H1 (cell line): Measurements from ENCODE around the gene NF1. TPM values are rescaled to one million over a fixed set of nuclear protein-coding genes. Genes with fewer than 3 reads are reported as not detected.

Source experiments
- CTCF ChIA-PET: fragments of 300-600 bp; sonication (Branson Sonifier 250); formaldehyde crosslinking; loops from one replicate; lab custom pipeline; 2021; ENCODE audit not compliant: partially characterized antibody; lab: Charles Lee
- POLR2A ChIA-PET: fragments of 300-600 bp; sonication (Branson Sonifier 250); formaldehyde crosslinking; loops from one replicate; lab custom pipeline; 2021; ENCODE audit warnings: inconsistent platforms; ENCODE audit not compliant: partially characterized antibody; lab: Charles Lee
- DNase-seq, 2 experiments: peaks; one replicate each; pipeline versions ENCODE4 v3.0.0 to v3.0.0-alpha.2; 2010 to 2022; ENCODE audit warnings: low spot score in 2 of 2, low read depth in 1 of 2, mixed read lengths in 1 of 2
- FAIRE-seq: peaks from 2 replicates; lab custom pipeline; 2011; peaks lifted over from hg19 to GRCh38; lab: Jason Lieb, UNC
- H2AFZ ChIP-seq: 2 replicates; pipeline ENCODE4 v1.8.1; 2012; ENCODE audit warnings: low read length, inconsistent platforms
- H2AK5ac ChIP-seq: 2 replicates; pipeline ENCODE4 v1.6.1; 2013; ENCODE audit warnings: low read depth, low read length
- H2BK120ac ChIP-seq: replicated peaks from 2 replicates; pipeline ENCODE3; 2013; ENCODE audit warnings: low read depth, low read length, inconsistent platforms
- H2BK12ac ChIP-seq: 2 replicates; pipeline ENCODE4 v1.6.1; 2013; ENCODE audit warnings: low read depth, low read length
- H2BK15ac ChIP-seq: 2 replicates; pipeline ENCODE4 v1.6.1; 2013; ENCODE audit warnings: low read length
- H2BK20ac ChIP-seq: 2 replicates; pipeline ENCODE4 v1.6.1; 2013; ENCODE audit warnings: low read length
- H2BK5ac ChIP-seq: 2 replicates; pipeline ENCODE4 v1.6.1; 2013; ENCODE audit warnings: low read depth, low read length
- H3K14ac ChIP-seq: 2 replicates; pipeline ENCODE4 v1.6.1; 2013; ENCODE audit warnings: inconsistent platforms; ENCODE audit not compliant: insufficient read length
- H3K18ac ChIP-seq: 2 replicates; pipeline ENCODE4 v1.6.1; 2013; ENCODE audit warnings: low read length; ENCODE audit errors: extremely low read depth
- H3K23ac ChIP-seq: 2 replicates; pipeline ENCODE4 v1.6.1; 2013; ENCODE audit warnings: inconsistent platforms; ENCODE audit not compliant: insufficient read length
- H3K23me2 ChIP-seq: 2 replicates; pipeline ENCODE4 v1.6.1; 2013; ENCODE audit warnings: low read depth, low read length
- H3K27ac ChIP-seq: 2 replicates; pipeline ENCODE4 v1.6.1; 2011; ENCODE audit warnings: low read depth, low read length, inconsistent platforms
- H3K27me3 ChIP-seq, 4 experiments: replicated peaks in 1 of 4; 1 replicate in 1 of 4; 2 replicates in 3 of 4; pipeline versions ENCODE4 v1.6.1 to v1.8.1; 2011 to 2013; ENCODE audit warnings: low read length in 3 of 4, mild to moderate bottlenecking in 3 of 4, inconsistent platforms in 2 of 4, mixed read lengths in 2 of 4, moderate library complexity in 1 of 4; ENCODE audit not compliant: control insufficient read depth in 3 of 4, insufficient read depth in 3 of 4; ENCODE audit errors: extremely low read depth in 1 of 4
- H3K36me3 ChIP-seq, 4 experiments: 2 replicates each; pipeline versions ENCODE4 v1.6.1 to v1.8.1; 2011 to 2013; ENCODE audit warnings: mild to moderate bottlenecking in 4 of 4, low read length in 3 of 4, moderate library complexity in 2 of 4, control low read depth in 1 of 4, inconsistent platforms in 1 of 4; ENCODE audit not compliant: insufficient read depth in 4 of 4, control insufficient read depth in 2 of 4
- H3K4ac ChIP-seq: replicated peaks from 2 replicates; pipeline ENCODE3; 2013; ENCODE audit warnings: low read length, low read depth, mixed read lengths, inconsistent platforms; ENCODE audit not compliant: insufficient read length
- H3K4me1 ChIP-seq, 4 experiments: replicated peaks in 1 of 4; 1 replicate in 1 of 4; 2 replicates in 3 of 4; pipeline versions ENCODE4 v1.6.1 to v1.8.1; 2011 to 2013; ENCODE audit warnings: low read length in 3 of 4, inconsistent platforms in 2 of 4, mixed read lengths in 1 of 4; ENCODE audit not compliant: insufficient read depth in 4 of 4, control insufficient read depth in 3 of 4
- H3K4me2 ChIP-seq, 2 experiments: 2 replicates each; pipeline versions ENCODE4 v1.6.1 to v1.8.1; 2011 to 2013; ENCODE audit warnings: low read depth in 2 of 2, low read length in 2 of 2, control low read depth in 1 of 2, inconsistent platforms in 1 of 2, mild to moderate bottlenecking in 1 of 2; ENCODE audit not compliant: insufficient read depth in 1 of 2
- H3K4me3 ChIP-seq, 4 experiments: fragments of 200-600, 300-600 bp in 1 of 4; sonication (generic), shearing (Covaris generic), sonication (Bioruptor Twin) in 1 of 4; 2 replicates each; pipeline versions ENCODE4 v1.5.1 to v1.8.1; 2011 to 2016; ENCODE audit warnings: low read length in 4 of 4, low read depth in 3 of 4, control low read depth in 2 of 4, inconsistent platforms in 2 of 4, mild to moderate bottlenecking in 2 of 4, mixed read lengths in 1 of 4, moderate library complexity in 1 of 4; ENCODE audit not compliant: insufficient read depth in 2 of 4; ENCODE audit errors: extremely low read depth in 1 of 4
- H3K56ac ChIP-seq: replicated peaks from 2 replicates; pipeline ENCODE3; 2013; ENCODE audit warnings: low read depth, mild to moderate bottlenecking, mixed read lengths, low read length, inconsistent platforms; ENCODE audit not compliant: insufficient read length
- H3K79me1 ChIP-seq: 2 replicates; pipeline ENCODE4 v1.6.1; 2013; ENCODE audit warnings: low read depth, low read length, control low read depth
- H3K79me2 ChIP-seq, 2 experiments: 2 replicates each; pipeline versions ENCODE4 v1.6.1 to v1.8.1; 2012 to 2013; ENCODE audit warnings: low read length in 2 of 2, mild to moderate bottlenecking in 2 of 2, inconsistent platforms in 1 of 2; ENCODE audit not compliant: insufficient read depth in 2 of 2, control insufficient read depth in 1 of 2
- H3K9ac ChIP-seq, 4 experiments: replicated peaks in 1 of 4; 1 replicate in 1 of 4; 2 replicates in 3 of 4; pipeline versions ENCODE4 v1.6.1 to v1.8.1; 2011 to 2013; ENCODE audit warnings: low read depth in 3 of 4, low read length in 3 of 4, control low read depth in 2 of 4, mild to moderate bottlenecking in 2 of 4, moderate library complexity in 2 of 4, inconsistent platforms in 1 of 4; ENCODE audit errors: extremely low read depth in 1 of 4
- H3K9me3 ChIP-seq, 2 experiments: 2 replicates each; pipeline versions ENCODE4 v1.6.1 to v1.8.1; 2012 to 2013; ENCODE audit warnings: mild to moderate bottlenecking in 2 of 2, moderate library complexity in 2 of 2, control low read depth in 1 of 2, inconsistent platforms in 1 of 2, low read depth in 1 of 2, low read length in 1 of 2, mixed read lengths in 1 of 2; ENCODE audit not compliant: insufficient read depth in 2 of 2
- H4K20me1 ChIP-seq, 2 experiments: replicated peaks in 1 of 2; 2 replicates each; pipeline versions ENCODE3 to v1.8.1; 2011 to 2013; ENCODE audit warnings: inconsistent platforms in 2 of 2, low read length in 2 of 2, mild to moderate bottlenecking in 1 of 2; ENCODE audit not compliant: insufficient read depth in 2 of 2, control insufficient read depth in 1 of 2
- H4K5ac ChIP-seq: 2 replicates; pipeline ENCODE4 v1.6.1; 2013; ENCODE audit warnings: low read length, low read depth, mixed read lengths, inconsistent platforms; ENCODE audit not compliant: insufficient read length
- H4K8ac ChIP-seq: 2 replicates; pipeline ENCODE4 v1.8.0; 2013; ENCODE audit warnings: mild to moderate bottlenecking, moderate library complexity, low read length, inconsistent platforms; ENCODE audit not compliant: insufficient read depth; ENCODE audit errors: extremely low read depth
- H4K91ac ChIP-seq: replicated peaks from 2 replicates; pipeline ENCODE3; 2013; ENCODE audit warnings: low read length, mixed read lengths, inconsistent platforms; ENCODE audit not compliant: insufficient read length
- ASH2L ChIP-seq: fragments of 200-600, 300-600 bp; sonication (generic); IDR thresholded peaks from one replicate; pipeline ENCODE4 v1.7.1; 2017; ENCODE audit warnings: low read length
- CBX5 ChIP-seq: fragments of 300-800, 300-1000 bp; sonication (generic); IDR thresholded peaks from 2 replicates; pipeline ENCODE4 v1.7.1; 2016; ENCODE audit warnings: antibody characterized with exemption, low read length, low read depth
- CBX8 ChIP-seq: fragments of 300-800, 300-1000 bp; sonication (generic); IDR thresholded peaks from 2 replicates; pipeline ENCODE4 v1.7.1; 2016; ENCODE audit warnings: low read depth, low read length, borderline replicate concordance
- CHD1 ChIP-seq: IDR thresholded peaks from 2 replicates; pipeline ENCODE4 v1.6.1; 2012; ENCODE audit warnings: low read depth, low read length, improper control_type of control experiment
- CREB1 ChIP-seq: IDR thresholded peaks from 2 replicates; pipeline ENCODE4 v1.6.1; 2012; ENCODE audit warnings: inconsistent platforms
- EGR1 ChIP-seq: IDR thresholded peaks from 2 replicates; pipeline ENCODE4 v1.6.1; 2011; ENCODE audit warnings: low read depth, low read length, borderline replicate concordance
- GABPA ChIP-seq: IDR thresholded peaks from 2 replicates; pipeline ENCODE4 v1.6.1; 2011; ENCODE audit warnings: mild to moderate bottlenecking, low read length, moderate library complexity, borderline replicate concordance; ENCODE audit not compliant: insufficient read depth
- KDM5A ChIP-seq: fragments of 200-600 bp; IDR thresholded peaks from 2 replicates; pipeline ENCODE4 v1.7.1; 2012; ENCODE audit warnings: mild to moderate bottlenecking, low read length, inconsistent platforms, mixed read lengths
- RBBP5 ChIP-seq: IDR thresholded peaks from 2 replicates; pipeline ENCODE4 v1.7.1; 2012; ENCODE audit warnings: low read depth, mild to moderate bottlenecking, inconsistent platforms, low read length, moderate library complexity, borderline replicate concordance
- SAP30 ChIP-seq: fragments of 300-600 bp; sonication (generic); IDR thresholded peaks from 2 replicates; pipeline ENCODE4 v1.7.1; 2012; ENCODE audit warnings: low read length, moderate library complexity, mild to moderate bottlenecking, inconsistent platforms; ENCODE audit not compliant: insufficient read depth, insufficient replicate concordance
- SIN3A ChIP-seq, 2 experiments: IDR thresholded peaks in 1 of 2; conservative IDR thresholded peaks in 1 of 2; 2 replicates each; pipeline ENCODE4 v1.6.1; 2011 to 2012; ENCODE audit warnings: low read length in 2 of 2, improper control_type of control experiment in 1 of 2, low read depth in 1 of 2, mild to moderate bottlenecking in 1 of 2
- WGBS, 2 experiments: shearing (Covaris generic) in 1 of 2; methylation state at CpG; one replicate each; pipeline versions ENCODE4 v1.1.6 to v1.1.7; 2013 to 2015; ENCODE audit warnings: low lambda C conversion rate in 2 of 2, mixed read lengths in 2 of 2, inconsistent platforms in 1 of 2, low coverage in 1 of 2, missing lambda C conversion rate in 1 of 2; ENCODE audit not compliant: insufficient replicate concordance in 2 of 2, insufficient coverage in 1 of 2, insufficient read length in 1 of 2; ENCODE audit errors: extremely low coverage in 1 of 2, missing lambda C conversion rate in 1 of 2; 5-methylcytosine and 5-hydroxymethylcytosine counted together
- polyA plus RNA-seq, 7 experiments: library from polyadenylated mRNA; depleted of rRNA in 3 of 7; stranded (reverse) in 5 of 7; unstranded in 2 of 7; fragments of >200 nt in 5 of 7; fragments of 200-250 nt in 2 of 7; gene quantifications; 1 replicate in 5 of 7; 2 replicates in 1 of 7; 4 replicates in 1 of 7; pipeline versions ENCODE4 v1.2.1 to v1.2.3, GENCODE V29; 2011 to 2013; ENCODE audit warnings: missing spikeins in 2 of 7, mixed read lengths in 2 of 7
- total RNA-seq: library from RNA; stranded (reverse); fragmentation: NEBNext Ultra II Directional; extraction: Animal tissue kit (Norgen Biotek cat#: 25700); gene quantifications from 2 replicates; pipeline ENCODE4 v1.2.1, GENCODE V29; 2021

The NF1 gene
- total and polyA plus RNA-seq, 2 of the 8 experiments (the other 6 are each of a cell fraction or from before 2014, with no cell fraction given): 19.3 to 29.6 TPM

- Histone ChIP-seq H2AFZ (no peak overlapping the region), H2BK5ac (peak overlapping the region; percentile 80; the same call in 1 of the 2 replicates), H3K27me3 (no peaks in the 10 kb centered on the region), H3K23me2 (no peaks in the 10 kb centered on the region; the same call in 1 of the 2 replicates), H3K36me3 (no peaks in the 10 kb centered on the region), H3K79me1 (peaks cover 7% of the 10 kb centered on the region; the same call in 1 of the 2 replicates), H2BK20ac (no peak overlapping the region), H3K56ac (no peak overlapping the region), H3K9ac (no peak overlapping the region; a peak in 2 of 7 replicates), H3K4me1 (peaks cover 3 to 11% (median 9%) of the 10 kb centered on the region in 4 experiments), H3K9me3 (no peaks in the 10 kb centered on the region), H2BK120ac (no peak overlapping the region), H3K4ac (no peak overlapping the region), H4K8ac (no peak overlapping the region; the same call in 1 of the 2 replicates), H3K4me3 (no peak overlapping the region), H2BK15ac (peak overlapping the region; percentile 53; the same call in 1 of the 2 replicates), H4K91ac (no peak overlapping the region), H3K27ac (no peak overlapping the region), H2AK5ac (no peak overlapping the region), H4K5ac (no peak overlapping the region), H3K4me2 (no peak overlapping the region), H3K14ac (no peak overlapping the region), H3K79me2 (peaks cover 0 to 70% of the 10 kb centered on the region in 2 experiments; a peak in 3 of 4 replicates), H4K20me1 (peaks cover 0 to 5% of the 10 kb centered on the region in 2 experiments), H2BK12ac (peak overlapping the region; percentile 52; the same call in 1 of the 2 replicates), H3K23ac (no peak overlapping the region), H3K18ac (0 out of 2 replicates have a peak overlapping the region, but pooled peaks have one; percentile 29)
- FAIRE-seq (no peak), DNase-seq (no peak)
- 84% methylated on average over 15 of the region's 15 CpGs; no CpG with 5 or more reads in 1 of the 2 experiments for WGBS, 2 experiments
- CTCF ChIA-PET: interaction anchor here (0.9 to 2.3 kb wide), 3 partner anchors 8 to 16 kb away, joined by 3 to 10 read pairs (median 3); no protein-coding TSS in a partner anchor
- POLR2A ChIA-PET: no interaction called here
- no peak for TF ChIP-seq CHD1
- TF ChIP-seq GABPA: no peak
- no peak for TF ChIP-seq ASH2L
- TF ChIP-seq EGR1: no peak
- TF ChIP-seq CBX5: no peak
- TF ChIP-seq SIN3A (conservative IDR thresholded peaks at IDR 0.05 in 1 of 2, IDR thresholded peaks at IDR 0.05 in 1 of 2; ENCODE audit: low read depth in 1 of 2, low read length in 2 of 2): no peak
- no peak for TF ChIP-seq CREB1
- TF ChIP-seq RBBP5: no peak
- TF ChIP-seq CBX8: no peak
- TF ChIP-seq SAP30: no peak
- TF ChIP-seq KDM5A: no peak
Observed at GRCh38 chr17:31130286-31131224, 35.8 kb downstream of the NF1 start.
